Measurements from ENCODE around the gene MYO18B.

MYO18B gene

GRCh38 chr22:25766418-25766817 is 24.4 kb downstream of the MYO18B start:
- in situ Hi-C loops (cut with HindIII; ENCODE audit: low sequenced_read_pairs), result no loop called here
- no peak for DNase-seq (ENCODE audit: low read depth, low spot score)
- no peak for TF ChIP-seq CTCF (IDR thresholded peaks at IDR 0.05; ENCODE audit: low read depth, low read length)
- H3K4me3 ChIP-seq (ENCODE audit: low read depth, low read length), result no peak overlapping the region

- no peak overlapping the region for H3K4me3 ChIP-seq (ENCODE audit: low read depth, low read length)
- in situ Hi-C loops (cut with HindIII; ENCODE audit: low sequenced_read_pairs), result no loop called here
- no peak for DNase-seq (ENCODE audit: low read depth, low spot score)
- no peak for TF ChIP-seq CTCF (IDR thresholded peaks at IDR 0.05; ENCODE audit: low read depth, low read length)
Measured at GRCh38 chr22:25770333-25770732, 28.3 kb downstream of the MYO18B start.

GRCh38 chr22:25772288-25772687 is 30.3 kb downstream of the MYO18B start:
- TF ChIP-seq CTCF (IDR thresholded peaks at IDR 0.05; ENCODE audit: low read depth, low read length), result no peak
- no peak overlapping the region for H3K4me3 ChIP-seq (ENCODE audit: low read depth, low read length)
- DNase-seq (ENCODE audit: low read depth, low spot score), result no peak
- in situ Hi-C loops (cut with HindIII; ENCODE audit: low sequenced_read_pairs), result no loop called here

- in situ Hi-C loops (cut with HindIII; ENCODE audit: low sequenced_read_pairs), result no loop called here
- TF ChIP-seq CTCF (IDR thresholded peaks at IDR 0.05; ENCODE audit: low read depth, low read length), result peak; percentile 57
- no peak overlapping the region for H3K4me3 ChIP-seq (ENCODE audit: low read depth, low read length)
- DNase-seq (ENCODE audit: low read depth, low spot score), result no peak
Measured at GRCh38 chr22:25774575-25775026, 32.6 kb downstream of the MYO18B start.

- DNase-seq (ENCODE audit: low read depth, low spot score), result peak; percentile 20
- TF ChIP-seq CTCF (IDR thresholded peaks at IDR 0.05; ENCODE audit: low read depth, low read length), result no peak
- H3K4me3 ChIP-seq (ENCODE audit: low read depth, low read length), result no peak overlapping the region
- in situ Hi-C loops (cut with HindIII; ENCODE audit: low sequenced_read_pairs), result no loop called here
Measured at GRCh38 chr22:25775531-25775930, 33.5 kb downstream of the MYO18B start.

GRCh38 chr22:25777411-25777810 is 35.4 kb downstream of the MYO18B start:
- TF ChIP-seq CTCF (IDR thresholded peaks at IDR 0.05; ENCODE audit: low read depth, low read length), result no peak
- in situ Hi-C loops (cut with HindIII; ENCODE audit: low sequenced_read_pairs), result no loop called here
- no peak for DNase-seq (ENCODE audit: low read depth, low spot score)
- H3K4me3 ChIP-seq (ENCODE audit: low read depth, low read length), result no peak overlapping the region

- no peak overlapping the region for H3K4me3 ChIP-seq (ENCODE audit: low read depth, low read length)
- in situ Hi-C loops (cut with HindIII; ENCODE audit: low sequenced_read_pairs), result no loop called here
- peak; percentile 28 for DNase-seq (ENCODE audit: low read depth, low spot score)
- peak; percentile 31 for TF ChIP-seq CTCF (IDR thresholded peaks at IDR 0.05; ENCODE audit: low read depth, low read length)
Measured at GRCh38 chr22:25777870-25778269, 35.9 kb downstream of the MYO18B start.

Data from astrocyte of the spinal cord (primary cell).